Measurements from ENCODE around the gene HES4.
"Not testable (repeated sequence)": the region's sequence is repeated elsewhere in the genome, so short reads cannot be mapped to it uniquely, and the experiment has no call there.

HES4 gene

GRCh38 chr1:997993-998744 is 1.7 kb downstream of the HES4 start:
- DNase-seq (ENCODE audit: low read depth): no peak

- no peak for DNase-seq (ENCODE audit: low read depth)
These were observed 2.2 kb downstream of the HES4 start for GRCh38 chr1:997713-997992.

DNA sequence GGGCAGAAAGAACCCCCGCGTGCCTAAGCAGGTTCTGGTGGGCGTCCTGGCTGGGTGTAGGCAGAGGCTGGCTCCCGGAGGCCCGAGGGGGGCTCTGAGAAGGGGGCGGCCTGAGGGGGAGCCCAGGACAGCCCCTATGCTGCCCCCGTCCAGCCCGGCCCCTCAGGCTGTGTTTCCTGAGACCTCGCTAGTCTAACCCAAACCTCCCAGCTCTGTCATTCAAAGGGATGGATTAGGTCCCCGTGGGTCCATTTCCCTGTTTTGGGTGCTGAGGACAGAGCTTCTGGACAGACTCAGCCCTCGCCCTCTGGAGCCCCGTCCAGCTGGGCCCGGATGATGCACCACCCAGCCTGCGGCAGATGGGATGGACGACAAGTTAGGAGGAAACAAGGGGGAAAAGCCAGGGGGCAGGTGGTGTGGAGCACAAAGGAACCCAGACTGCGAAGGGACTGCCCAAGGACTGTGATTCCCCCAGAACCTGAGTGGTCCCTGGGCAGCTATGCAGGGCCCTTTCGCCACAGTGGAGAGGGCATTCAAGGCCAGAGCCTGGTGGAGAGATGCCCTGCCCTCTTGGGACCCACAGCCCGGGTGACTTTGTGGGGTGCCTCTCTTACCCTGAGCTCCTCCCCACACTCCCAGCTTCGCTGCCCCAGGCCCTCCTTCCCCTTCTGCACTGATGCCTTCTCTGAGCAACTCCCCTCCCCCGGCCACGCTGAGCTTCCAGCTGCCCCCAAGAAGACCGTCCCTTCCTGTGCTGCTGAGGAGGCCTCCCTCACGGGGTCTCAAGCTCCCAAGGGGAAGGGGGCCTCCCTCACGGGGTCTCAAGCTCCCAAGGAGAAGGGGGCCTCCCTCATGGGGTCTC is 2.8 kb downstream of the HES4 start:
- no peak for DNase-seq (ENCODE audit: low read depth)

DNA sequence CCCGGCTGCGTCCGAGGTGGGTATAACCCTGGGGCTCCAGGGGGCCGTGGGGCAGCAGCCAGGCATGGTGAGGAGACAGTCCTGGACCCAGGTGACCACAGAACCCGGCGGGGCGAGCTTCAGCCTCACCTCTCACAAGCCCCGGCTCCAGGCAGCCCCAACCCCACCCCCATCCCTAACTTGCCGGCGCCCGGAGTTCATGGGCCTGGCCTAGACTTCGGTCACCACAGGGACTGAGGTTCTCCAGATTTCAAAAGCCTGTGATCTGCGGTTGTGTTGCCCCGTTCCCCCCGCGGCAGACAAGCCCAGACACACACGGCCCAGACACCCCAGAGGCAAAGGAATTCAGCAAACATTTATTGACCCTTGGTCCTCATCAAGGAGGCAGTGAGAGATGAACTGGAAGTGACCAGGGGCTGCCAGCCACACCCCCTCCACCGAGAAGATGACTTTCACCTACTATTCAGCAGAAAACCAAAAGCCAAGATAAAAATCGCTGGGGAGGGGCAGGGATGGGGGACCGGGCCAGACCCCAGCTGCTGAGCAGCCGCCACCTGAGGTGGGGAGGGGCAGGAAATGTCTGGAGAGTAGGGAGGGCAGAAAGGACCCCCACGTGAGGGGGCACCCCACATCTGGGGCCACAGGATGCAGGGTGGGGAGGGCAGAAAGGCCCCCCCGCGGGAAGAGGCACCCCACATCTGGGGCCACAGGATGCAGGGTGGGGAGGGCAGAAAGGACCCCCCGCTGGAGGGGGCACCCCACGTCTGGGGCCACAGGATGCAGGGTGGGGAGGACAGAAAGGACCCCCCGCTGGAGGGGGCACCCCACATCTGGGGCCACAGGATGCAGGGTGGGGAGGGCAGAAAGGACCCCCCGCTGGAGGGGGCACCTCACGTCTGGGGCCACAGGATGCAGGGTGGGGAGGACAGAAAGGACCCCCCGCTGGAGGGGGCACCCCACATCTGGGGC is 3.9 kb downstream of the HES4 start:
- DNase-seq (ENCODE audit: low read depth): no peak

GRCh38 chr1:994546-994945 is 5.4 kb downstream of the HES4 start:
- DNase-seq (ENCODE audit: low read depth): not testable (repeated sequence)

DNA sequence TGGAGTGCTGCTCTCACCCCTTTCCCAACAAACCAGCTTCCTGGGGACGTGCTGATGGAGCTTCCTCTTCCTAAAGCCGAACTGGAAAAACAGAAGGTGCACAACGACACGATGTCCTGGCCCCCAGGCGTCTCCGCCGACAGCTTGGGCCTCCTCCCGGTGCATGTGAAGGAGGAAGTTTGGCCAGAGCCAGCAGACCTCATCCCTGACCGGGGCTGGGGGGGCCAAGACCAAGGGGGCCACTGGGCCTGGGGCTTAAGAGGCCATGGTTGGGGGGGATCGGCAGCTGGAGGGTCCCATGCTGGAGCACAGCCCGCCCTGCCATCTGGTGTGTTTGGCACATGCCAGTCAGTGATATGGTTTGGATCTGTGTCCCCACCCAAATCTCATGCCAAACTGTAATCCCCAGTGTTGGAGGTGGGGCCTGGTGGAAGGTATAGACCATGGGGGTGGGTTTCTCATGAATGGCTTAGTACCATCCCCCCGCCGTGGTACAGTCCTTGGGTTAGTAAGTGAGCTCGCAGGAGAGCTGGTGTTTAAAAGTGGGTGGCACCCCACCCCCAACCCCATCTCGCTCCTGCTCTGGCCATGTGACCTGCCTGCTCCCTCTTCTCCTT is 6.4 kb downstream of the HES4 start:
- DNase-seq (ENCODE audit: low read depth): no peak

DNA sequence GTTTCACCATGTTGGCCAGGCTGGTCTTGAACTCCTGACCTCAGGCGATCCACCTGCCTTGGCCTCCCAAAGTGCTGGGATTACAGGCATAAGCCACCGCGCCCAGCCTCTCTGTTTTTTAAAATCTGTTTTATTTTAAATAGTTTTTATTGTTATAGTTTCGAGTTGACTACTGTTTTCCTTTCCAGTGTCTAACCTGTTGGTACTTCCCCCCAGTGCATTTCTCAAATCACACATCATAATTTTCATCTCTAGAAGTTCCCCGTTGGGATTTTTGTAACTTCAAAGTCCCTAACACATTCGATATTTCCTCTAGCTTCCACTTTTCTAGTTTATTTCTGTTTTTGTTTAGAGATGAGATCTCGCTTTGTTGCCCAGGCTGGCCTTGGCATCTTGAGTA is 7.5 kb downstream of the HES4 start:
- DNase-seq (ENCODE audit: low read depth): no peak

DNA sequence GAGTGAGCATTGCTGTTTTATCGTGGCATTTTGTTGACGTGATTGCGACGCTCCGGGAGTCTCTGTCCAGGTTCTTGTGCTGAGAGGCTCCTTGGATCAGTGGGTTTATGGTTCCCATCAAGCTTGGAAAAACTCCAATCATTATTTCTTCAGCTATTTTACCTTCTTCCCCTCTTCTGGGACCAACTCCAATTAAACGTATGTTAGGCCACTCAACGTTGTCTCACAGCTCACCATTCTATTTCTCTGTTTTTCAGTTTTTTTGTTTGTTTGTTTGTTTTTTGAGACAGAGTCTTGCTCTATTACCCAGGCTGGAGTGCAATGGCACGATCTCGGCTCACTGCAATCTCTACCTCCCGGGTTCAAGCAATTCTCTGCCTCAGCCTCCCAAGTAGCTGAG is 8.0 kb downstream of the HES4 start:
- no peak for DNase-seq (ENCODE audit: low read depth)

DNA sequence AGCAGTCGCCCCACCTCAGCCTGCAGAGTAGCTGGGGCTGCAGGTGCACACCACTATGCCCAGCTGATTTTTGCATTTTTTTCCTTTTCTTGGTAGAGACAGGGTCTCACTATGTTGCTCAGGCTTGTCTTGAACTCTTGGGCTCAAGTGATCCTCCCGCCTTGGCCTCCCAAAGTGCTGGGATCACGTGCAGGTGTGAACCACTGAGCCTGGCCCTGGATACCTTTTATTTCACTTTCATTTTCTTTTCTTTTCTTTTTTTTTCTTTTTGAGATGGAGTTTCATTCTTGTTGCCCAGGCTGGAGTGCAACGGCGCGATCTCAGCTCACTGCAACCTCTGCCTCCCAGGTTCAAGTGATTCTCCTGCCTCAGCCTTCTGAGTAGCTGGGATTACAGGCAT is 8.6 kb downstream of the HES4 start:
- DNase-seq (ENCODE audit: low read depth): not testable (repeated sequence)

- DNase-seq (ENCODE audit: low read depth): not testable (repeated sequence)
These were observed 11.8 kb downstream of the HES4 start for GRCh38 chr1:988061-988460.

DNA sequence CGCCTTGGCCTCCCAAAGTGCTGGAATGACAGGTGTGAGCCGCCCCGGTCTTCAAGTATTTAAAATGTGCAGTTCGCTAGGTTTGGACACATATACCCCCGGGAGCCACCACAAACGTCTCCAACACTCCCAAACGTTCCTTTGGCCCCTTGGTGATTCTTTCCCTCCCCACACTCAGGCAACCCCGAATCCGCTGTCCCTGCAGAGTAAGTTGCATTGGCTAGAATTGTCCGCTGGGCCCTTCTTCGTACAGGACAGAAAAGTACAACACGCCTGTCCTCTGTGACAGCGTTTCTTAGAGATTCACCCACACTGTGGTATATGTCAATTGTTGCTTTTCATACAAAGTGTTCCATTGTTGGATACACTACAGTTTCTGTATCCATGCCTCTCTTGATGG is 14.8 kb downstream of the HES4 start:
- DNase-seq (ENCODE audit: low read depth): no peak

- no peak for DNase-seq (ENCODE audit: low read depth)
These were observed 15.5 kb downstream of the HES4 start for GRCh38 chr1:984476-984814.

DNA sequence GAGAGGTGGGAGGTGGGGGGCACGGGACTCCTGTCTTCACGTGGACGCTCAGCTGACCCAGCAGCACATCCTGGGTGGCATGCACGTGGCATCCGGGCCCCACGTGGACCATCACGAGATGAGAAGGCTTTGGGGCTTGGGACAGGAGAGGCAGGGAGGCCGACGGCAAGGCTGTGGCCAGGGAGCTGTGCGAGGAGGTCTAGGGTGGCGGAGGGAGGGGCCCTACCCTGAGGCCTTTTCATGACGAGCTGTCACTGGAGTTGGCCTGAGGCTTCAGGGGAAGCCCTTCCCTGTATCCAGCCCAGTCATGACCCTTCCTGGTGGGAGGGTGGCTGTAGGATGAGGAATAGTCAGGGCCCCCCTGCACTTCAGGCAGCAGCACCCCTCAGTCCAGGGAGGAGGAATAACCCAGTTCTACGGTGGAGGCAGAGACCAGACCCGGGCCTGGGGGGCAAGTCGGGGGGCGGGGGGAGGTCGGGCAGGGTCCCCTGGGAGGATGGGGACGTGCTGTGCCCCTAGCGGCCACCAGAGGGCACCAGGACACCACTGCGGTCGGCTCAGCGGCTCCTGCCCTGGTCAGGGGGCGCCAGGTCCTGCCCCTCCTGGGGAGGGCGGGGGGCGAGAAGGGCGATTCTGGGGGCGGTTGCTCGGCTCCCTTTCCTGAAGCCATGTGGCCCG is 16.0 kb downstream of the HES4 start:
- DNase-seq (ENCODE audit: low read depth): peak; percentile 51

DNA sequence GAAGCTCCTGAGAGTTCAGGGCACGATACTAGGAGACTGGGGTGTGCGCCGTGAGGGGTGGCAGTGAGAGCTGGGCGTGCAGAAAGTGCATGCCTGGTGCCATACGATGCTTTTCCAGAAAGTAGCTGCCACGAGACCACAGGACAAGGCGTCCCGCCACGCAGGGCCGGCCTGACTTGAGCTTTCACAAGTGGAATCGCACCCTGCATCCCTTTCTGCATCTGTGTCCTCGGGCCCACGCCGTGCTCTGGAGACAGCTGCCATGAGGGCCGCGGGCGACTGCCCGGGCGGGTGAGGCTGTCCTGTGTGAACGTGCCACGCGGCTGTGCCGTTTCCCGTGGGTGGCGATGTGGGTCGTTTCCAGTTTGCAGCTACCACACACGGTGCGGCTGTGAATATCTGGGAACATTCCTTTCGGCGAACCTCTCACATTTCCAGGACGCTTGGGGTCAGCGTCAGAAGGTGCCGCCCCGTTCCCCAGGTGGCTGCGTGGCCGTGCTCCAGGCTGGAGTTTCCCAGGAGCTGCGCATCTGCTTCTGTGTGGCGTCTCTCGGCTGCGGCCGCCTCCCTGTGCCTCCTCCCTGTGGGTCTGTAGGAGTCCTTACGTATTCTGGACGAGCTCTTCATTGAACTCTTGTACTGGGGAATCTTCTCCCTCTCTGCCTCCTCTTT is 17.0 kb downstream of the HES4 start:
- DNase-seq (ENCODE audit: low read depth): no peak

DNA sequence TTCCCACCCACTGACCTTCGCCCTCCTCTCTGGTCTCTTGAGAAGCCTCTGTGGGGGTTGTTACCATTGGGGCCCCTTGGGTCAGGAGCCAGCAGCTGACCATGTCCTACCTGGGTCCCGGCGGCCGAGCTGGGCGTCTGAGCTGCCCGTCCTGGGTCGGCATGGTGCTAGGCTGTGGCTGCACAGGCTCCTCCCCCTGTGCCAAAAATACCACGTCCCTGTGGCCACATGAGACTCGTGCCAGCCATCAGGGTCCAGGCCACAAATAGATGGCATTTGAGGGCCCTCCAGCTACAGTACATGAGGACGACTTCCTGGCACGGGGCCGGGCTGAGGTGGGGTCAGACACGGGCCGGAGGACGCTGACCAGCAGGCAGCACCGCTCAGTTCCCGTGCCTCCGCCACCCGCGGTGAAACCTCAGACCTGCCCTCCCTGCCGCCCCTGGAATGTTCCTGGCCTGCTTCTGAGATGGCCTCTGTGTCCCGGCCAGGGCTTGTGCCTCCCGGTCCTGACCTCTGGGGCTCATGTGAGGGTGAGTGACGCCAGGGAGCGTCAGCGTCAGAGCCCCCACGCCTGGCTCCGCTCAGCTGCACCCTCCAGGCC is 17.8 kb downstream of the HES4 start, which contains the start of gene PERM1:
Gene PERM1 (minus strand): TSS at position 139 of the 604 bp plus-strand sequence. CDS start 1,064 bp downstream, outside the sequence.
- DNase-seq (ENCODE audit: low read depth): no peak

DNA sequence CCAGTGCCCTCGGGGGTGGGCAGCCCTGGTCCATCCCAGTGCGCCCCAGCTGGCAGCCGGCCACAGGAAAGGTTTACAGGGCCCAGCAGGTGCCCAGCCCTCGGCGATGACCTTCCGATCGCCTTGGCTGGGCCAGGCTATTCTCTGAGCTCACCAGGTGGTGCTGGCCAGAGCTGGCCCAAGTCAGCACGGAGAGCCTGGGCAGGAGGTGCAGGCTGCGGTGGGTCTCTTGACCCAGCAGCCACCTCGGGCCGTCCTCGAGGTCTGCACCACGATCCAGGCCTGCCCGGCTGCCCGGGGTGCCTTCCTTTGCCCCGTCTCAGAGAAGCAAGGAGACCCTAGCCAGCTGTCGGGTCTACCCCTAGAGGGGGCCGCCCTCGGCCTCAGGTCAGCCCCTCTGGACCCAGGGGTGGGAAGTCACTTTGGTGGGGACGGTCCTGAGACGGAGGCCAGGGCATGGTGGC is 18.4 kb downstream of the HES4 start:
- no peak for DNase-seq (ENCODE audit: low read depth)

DNA sequence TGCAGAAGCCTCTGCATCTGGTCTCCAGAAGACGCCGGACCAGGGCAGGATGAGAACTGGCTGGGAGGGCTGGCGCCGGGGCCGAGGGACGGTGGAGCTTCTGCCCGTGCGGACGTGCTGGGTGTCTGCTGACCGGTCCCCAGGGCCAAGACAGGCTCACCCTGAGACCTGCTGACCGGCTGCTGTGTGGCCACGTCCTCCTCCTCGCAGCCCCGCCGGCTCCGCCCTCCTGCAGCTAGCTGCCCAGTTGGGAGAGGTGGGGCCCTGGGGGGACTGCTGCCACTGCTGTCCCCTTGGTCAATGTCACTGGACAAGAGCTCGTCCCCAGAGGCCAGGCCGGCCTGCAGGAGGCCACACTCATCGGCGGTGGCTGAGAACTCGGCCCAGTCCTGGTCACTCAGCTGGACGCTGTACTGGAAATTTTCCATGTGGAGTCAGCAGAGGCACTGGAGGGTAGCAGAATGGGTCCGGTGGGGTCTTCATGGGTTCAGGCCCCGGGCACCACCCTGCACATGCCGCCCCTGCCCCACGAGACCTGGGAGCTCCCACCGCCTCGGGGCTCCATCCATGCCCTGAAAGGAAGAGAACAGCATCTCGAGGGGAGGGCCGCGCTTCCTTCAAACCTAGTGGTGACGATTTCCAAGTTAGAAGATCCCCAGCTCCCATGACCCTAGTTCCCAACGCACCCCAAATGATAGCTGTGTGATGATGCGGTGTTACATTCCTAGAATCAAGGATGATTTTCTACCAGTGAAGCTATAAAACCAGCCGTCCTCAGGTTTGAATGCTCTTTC is 19.1 kb downstream of the HES4 start:
- no peak for DNase-seq (ENCODE audit: low read depth)

DNA sequence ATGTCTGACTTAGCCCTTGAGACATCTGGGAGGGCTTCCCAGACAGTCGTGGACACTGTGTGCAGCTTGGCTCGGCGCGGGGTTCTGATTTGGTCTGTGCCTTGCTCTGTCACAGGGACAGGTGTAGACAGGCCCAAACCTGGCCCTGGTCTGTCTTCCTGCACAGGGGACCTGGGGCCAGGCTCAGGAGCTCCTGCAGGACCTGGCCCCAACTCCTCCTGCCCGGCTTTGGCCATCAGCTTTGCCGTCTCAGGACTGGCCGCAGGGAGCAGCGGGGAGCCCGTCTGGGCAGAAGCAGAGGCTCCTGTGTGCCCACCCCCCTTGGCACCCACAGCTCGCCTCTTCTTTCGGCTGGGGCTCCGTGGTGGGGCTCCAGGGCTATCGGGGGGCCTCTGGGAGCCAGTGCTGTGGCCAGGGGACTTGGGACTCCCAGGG is 19.7 kb downstream of the HES4 start:
- no peak for DNase-seq (ENCODE audit: low read depth)

- DNase-seq (ENCODE audit: low read depth): no peak
These were observed 20.2 kb downstream of the HES4 start for GRCh38 chr1:979744-980072.
